ENCODE data around the gene SLC39A11.

SLC39A11 gene

GRCh38 chr17:72617557-72617956 lies 474.9 kb downstream of the SLC39A11 start:
- DNase-seq (ENCODE audit: low read depth): no peak

GRCh38 chr17:72616447-72616846 lies 476.0 kb downstream of the SLC39A11 start:
- no peak for DNase-seq (ENCODE audit: low read depth)

GRCh38 chr17:72615627-72615991 lies 476.9 kb downstream of the SLC39A11 start:
- DNase-seq (ENCODE audit: low read depth): no peak

- DNase-seq (ENCODE audit: low read depth): no peak
Measured at GRCh38 chr17:72614871-72615626, 477.4 kb downstream of the SLC39A11 start.

- DNase-seq (ENCODE audit: low read depth): no peak
Measured at GRCh38 chr17:72614476-72614870, 478.0 kb downstream of the SLC39A11 start.

- no peak for DNase-seq (ENCODE audit: low read depth)
Measured at GRCh38 chr17:72613806-72614292, 478.6 kb downstream of the SLC39A11 start.

GRCh38 chr17:72613396-72613795 lies 479.1 kb downstream of the SLC39A11 start:
- no peak for DNase-seq (ENCODE audit: low read depth)

- no peak for DNase-seq (ENCODE audit: low read depth)
Measured at GRCh38 chr17:72611172-72611571, 481.3 kb downstream of the SLC39A11 start.

- DNase-seq (ENCODE audit: low read depth): no peak
Measured at GRCh38 chr17:72609501-72609900, 483.0 kb downstream of the SLC39A11 start.

GRCh38 chr17:72608436-72608835 lies 484.1 kb downstream of the SLC39A11 start:
- no peak for DNase-seq (ENCODE audit: low read depth)

GRCh38 chr17:72606656-72607055 lies 485.8 kb downstream of the SLC39A11 start:
- DNase-seq (ENCODE audit: low read depth): no peak

- DNase-seq (ENCODE audit: low read depth): no peak
Measured at GRCh38 chr17:72605543-72605942, 486.9 kb downstream of the SLC39A11 start.

GRCh38 chr17:72604518-72604917 lies 488.0 kb downstream of the SLC39A11 start:
- no peak for DNase-seq (ENCODE audit: low read depth)

- DNase-seq (ENCODE audit: low read depth): no peak
Measured at GRCh38 chr17:72603420-72604242, 488.9 kb downstream of the SLC39A11 start.

GRCh38 chr17:72602517-72603419 lies 489.7 kb downstream of the SLC39A11 start:
- no peak for DNase-seq (ENCODE audit: low read depth)

- no peak for DNase-seq (ENCODE audit: low read depth)
Measured at GRCh38 chr17:72600934-72601333, 491.6 kb downstream of the SLC39A11 start.

- DNase-seq (ENCODE audit: low read depth): no peak
Measured at GRCh38 chr17:72599891-72600290, 492.6 kb downstream of the SLC39A11 start.

- no peak for DNase-seq (ENCODE audit: low read depth)
Measured at GRCh38 chr17:72598695-72599094, 493.8 kb downstream of the SLC39A11 start.

- no peak for DNase-seq (ENCODE audit: low read depth)
Measured at GRCh38 chr17:72597354-72598087, 495.0 kb downstream of the SLC39A11 start.
